HG02678 (cell line): ENCODE measurements around the gene CLIP2.
"Not testable (repeated sequence)": the region's sequence is repeated elsewhere in the genome, so short reads cannot be mapped to it uniquely, and the experiment has no call there.

Source experiments
- ATAC-seq: cut with Tn5 transposase; IDR thresholded peaks from one replicate; pipeline ENCODE4 v1.9.1; 2021; ENCODE audit warnings: mild to moderate bottlenecking, moderate library complexity; ENCODE audit not compliant: unreplicated experiment

Gene CLIP2

DNA sequence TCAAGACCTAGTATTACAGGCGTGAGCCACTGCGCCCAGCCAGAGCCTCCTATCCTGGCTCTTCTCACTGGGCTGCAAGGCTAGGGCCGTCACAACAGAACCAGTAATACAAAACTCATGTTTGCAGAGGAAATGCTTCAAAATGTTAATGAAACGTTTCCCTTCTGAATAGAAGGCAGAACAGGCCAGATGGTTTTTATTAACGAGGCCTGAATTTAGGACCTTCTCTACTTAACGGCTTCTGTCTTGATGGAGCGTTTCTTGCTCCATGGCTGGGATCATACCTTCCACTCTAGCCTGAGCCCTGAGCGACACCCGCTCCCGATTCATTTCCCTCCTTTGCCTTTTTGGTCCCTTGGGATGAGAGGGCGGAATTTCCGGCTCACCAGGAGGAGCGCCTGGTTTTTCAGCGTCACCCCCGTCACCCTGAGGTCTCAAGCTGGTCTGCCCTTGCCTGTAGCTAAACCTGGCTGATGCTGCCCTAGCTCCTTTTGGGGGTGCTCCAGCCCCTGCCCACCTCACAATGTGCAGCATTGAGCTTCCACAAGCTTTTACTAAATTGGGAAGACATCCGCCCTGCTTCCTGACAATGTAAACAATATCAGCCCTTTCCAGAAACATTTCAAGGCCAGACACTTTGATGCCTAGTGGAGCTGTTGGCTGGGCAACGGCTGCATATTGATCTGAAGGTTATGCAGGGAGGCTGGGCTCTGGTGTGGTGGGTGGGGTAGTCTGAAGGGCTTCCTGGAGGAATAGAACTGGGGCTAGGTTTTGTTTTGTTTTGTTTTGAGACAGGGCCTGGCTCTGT lies 5.2 kb downstream of the CLIP2 start:
- no peak for ATAC-seq

- no peak for ATAC-seq
Observed at GRCh38 chr7:74297516-74298233, 8.5 kb downstream of the CLIP2 start.

- ATAC-seq: no peak
Observed at GRCh38 chr7:74299401-74299800, 10.2 kb downstream of the CLIP2 start.

DNA sequence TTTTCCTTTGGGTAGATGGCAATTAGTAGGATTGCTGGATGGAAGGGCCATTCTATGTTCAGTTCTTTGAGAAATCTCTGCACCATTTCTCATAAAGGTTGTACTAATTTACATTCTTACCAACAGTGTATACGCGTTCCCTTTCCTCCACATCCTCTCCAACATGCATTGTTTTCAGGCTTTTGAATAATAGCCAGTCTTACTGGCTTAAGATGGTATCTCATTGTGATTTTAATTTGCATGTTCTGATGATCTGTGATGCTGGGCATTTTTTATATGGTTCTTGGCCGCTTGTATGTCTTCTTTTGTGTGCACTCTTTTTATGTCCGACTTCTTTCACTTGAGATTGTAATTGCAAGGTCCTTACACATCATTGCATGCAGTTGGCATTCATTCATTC lies 11.7 kb downstream of the CLIP2 start:
- no peak for ATAC-seq

GRCh38 chr7:74302745-74303221 lies 13.6 kb downstream of the CLIP2 start:
- no peak for ATAC-seq

- ATAC-seq: no peak
Observed at GRCh38 chr7:74304550-74304949, 15.3 kb downstream of the CLIP2 start.

- no peak for ATAC-seq
Observed at GRCh38 chr7:74306004-74306729, 17.0 kb downstream of the CLIP2 start.

DNA sequence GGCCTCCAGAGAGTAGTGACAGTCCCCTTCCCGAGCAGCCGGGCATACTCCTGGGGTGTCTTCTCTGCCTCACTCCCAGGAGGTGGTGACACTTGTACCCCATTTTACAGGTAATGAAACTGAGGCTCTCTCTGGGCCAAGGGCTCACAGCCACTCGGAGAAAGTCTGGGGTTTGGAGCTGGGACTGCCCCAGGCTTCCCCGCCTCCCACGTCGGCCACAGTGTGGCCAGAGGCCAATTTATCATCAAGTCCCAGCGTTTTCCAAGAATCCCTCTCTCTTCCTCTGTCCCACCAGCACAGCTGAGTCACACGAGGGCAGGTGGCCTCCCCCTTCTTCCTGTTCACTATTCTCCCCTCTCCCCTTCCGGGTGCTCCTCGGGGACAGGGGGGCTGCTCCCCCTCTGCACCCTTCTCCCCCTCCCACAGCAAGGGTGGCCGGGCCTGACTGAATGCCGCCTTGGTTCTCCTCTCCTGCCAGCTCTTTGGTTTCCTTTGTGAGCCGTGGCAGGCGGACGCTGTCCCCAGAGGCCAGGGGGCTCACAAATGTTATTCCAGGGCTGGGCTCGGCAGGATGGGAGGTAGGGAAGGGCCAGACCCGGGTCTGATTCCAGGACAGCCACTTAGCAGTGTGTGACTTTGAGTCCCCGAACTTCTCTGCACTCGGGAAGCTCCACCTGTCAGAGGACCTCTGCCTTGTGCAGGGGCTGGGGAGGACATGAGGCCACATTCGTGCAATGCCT lies 17.7 kb downstream of the CLIP2 start:
- ATAC-seq: no peak

GRCh38 chr7:74307738-74308505 lies 18.7 kb downstream of the CLIP2 start:
- no peak for ATAC-seq

DNA sequence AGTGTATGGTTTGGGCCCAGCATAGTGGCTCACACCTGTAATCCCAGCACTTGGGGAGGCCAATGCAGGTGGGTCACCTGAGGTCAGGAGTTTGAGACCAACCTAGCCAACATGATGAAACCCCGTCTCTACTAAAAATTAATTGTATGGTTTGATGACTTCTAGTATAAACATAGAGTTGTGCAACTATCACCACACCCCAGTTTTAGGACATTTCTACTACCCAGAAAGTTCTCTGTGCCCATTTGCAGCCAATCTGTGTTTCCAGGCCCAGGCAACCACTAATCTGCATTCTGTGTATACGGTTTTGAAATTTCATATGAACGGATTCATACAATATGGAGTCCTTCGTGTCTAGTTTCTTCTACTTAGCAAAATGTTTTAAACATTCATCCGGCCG lies 20.0 kb downstream of the CLIP2 start:
- no peak for ATAC-seq

DNA sequence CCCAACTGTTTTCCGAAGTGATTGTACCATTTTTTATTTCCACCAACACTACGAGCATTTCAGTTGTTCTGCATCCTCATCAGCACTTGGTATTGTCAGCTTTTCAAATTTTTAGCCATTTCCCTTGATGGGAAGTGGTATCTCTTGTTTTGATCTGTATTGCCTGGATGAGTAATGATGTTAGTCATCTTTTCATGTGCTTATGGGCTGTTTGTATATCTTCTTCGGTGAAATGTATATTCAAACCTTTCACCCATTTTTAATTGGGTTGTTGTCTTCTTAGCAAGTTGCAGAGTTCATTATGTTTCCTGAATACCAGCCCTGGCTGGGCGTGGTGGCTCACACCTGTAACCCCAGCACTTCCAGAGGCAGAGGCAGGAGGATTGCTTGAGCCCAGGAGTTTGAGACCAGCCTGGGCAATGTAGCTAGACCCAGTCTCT lies 22.1 kb downstream of the CLIP2 start:
- ATAC-seq: no peak

- no peak for ATAC-seq
Observed at GRCh38 chr7:74312418-74313028, 23.3 kb downstream of the CLIP2 start.

GRCh38 chr7:74315891-74316290 lies 26.7 kb downstream of the CLIP2 start:
- not testable (repeated sequence) for ATAC-seq

- no peak for ATAC-seq
Observed at GRCh38 chr7:74317146-74317782, 28.1 kb downstream of the CLIP2 start.

DNA sequence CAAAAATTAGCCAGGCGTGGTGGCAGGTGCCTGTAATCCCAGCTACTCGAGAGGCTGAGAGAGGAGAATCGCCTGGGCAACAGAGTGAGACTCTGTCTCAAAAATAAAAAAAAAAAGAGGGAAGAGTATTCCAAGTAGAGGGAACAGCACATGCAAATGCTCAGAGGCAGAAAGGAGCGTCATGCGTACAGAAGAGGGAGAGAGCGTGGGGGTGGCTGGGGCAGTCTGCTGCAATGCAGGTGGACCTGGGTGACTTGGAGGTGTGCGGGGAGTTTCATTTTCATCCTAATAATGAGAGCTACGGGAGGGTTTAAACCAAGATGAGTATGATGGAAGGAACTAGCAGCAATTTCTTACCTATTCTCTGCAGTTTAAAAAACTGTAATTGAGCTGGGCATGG lies 28.8 kb downstream of the CLIP2 start:
- no peak for ATAC-seq

DNA sequence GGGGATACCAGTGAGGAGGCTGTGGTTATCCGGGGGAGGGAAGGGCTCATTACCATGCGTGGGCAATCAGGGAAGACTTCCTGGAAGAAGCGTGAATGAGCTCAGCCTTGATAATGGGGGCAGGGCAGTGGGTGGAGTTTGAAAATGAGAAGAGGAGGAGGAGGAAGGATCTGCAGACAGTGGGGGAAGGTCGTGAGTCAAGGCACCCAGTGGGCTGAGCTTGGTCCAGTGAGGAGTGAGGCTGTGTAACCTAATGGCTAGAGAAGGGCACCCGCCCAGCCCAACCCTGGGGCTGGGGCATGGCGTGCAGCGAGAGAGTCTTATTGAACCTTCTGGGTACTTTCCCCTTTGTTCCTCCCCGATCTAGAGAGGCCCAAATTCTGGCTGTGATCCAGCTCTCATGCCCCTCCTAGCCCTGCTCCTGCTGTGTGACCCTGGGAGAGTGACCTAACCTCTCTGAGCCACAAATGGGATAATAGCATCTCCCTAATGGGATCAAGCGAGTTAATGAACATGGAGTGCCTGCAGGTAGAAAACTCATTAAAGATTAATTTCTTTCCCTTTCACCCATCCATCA lies 31.5 kb downstream of the CLIP2 start:
- ATAC-seq: no peak

DNA sequence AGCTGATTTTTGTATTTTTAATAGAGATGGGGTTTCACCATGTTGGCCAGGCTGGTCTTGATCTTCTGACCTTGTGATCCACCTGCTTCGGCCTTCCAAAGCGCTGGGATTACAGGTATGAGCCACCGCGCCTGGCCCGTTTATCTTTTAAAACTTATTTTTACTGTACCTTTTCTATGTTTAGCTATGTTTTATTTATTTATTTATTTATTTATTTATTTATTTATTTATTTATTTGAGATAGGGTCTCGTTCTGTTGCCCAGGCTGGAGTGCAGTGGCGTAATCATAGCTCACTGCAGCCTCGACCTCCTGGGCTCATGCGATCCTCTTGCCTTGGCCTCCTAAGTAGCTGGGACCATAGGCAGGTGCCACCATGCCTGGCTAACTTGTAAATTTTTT lies 33.7 kb downstream of the CLIP2 start:
- ATAC-seq: not testable (repeated sequence)

DNA sequence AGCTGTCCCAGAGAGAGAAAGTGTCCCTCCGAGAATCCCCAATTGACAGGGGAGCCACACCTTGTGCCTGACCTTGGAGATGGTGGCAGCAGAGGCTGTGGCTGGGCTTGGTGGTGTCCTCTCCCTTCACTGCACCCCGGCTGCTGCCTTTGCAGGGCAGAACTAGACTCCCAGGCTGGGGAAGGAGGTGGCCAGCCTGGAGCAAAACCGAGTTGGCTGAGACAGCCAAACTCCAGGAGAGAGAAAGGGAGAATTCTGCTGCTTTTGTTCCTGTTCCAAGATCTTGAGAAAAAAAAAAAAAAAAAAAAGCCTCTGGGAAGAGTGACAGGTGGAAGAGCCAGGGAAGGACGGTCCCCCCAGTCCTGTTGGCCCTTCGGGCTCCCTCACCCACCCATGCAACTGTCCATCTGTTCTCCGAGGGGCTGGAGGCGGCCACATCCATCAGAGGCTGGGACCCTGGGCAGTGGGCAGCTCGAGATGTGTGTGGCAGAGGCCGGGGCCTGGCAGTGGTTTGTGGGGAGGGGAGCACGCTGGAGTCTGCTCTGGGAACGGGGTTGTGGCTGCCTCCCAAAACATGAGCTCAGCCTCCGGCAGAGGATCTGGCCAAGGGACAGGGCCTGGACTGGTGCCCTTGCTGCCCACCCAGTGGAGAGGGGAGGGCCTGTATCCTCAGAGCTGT lies 35.5 kb downstream of the CLIP2 start:
- no peak for ATAC-seq
